HepG2 (cell line): Measurements from ENCODE around the gene VAMP2. TPM values are rescaled to one million over a fixed set of nuclear protein-coding genes. Genes with fewer than 3 reads are reported as not detected.
A peak's percentile ranks its signal among the peaks of the same experiment; 100 is the strongest.

Experiments used
- ATAC-seq: fragments of 200-7000 bp; cut with Tn5 transposase; 3 replicates; pipeline ENCODE4 v1.9.1; 2020; ENCODE audit warnings: mild to moderate bottlenecking, moderate library complexity
- BruUV-seq: library from RNA; stranded (reverse); fragments of 400-500 nt; replicated peaks from 2 replicates; lab custom pipeline; 2021; lab: Mats Ljungman, UMichigan
- CTCF ChIA-PET: fragments of 300-600 bp; formaldehyde crosslinking; extraction: SDS; loops from one replicate; lab custom pipeline; 2021; ENCODE audit warnings: low total read pairs, inconsistent platforms, low intra/inter-chr PET ratio; lab: Yijun Ruan, JAX
- POLR2A ChIA-PET: fragments of 350-600 bp; sonication (Branson Sonifier 250); formaldehyde crosslinking; loops from one replicate; lab custom pipeline; 2020; ENCODE audit warnings: antibody characterized with exemption, inconsistent platforms; lab: Yijun Ruan, JAX
- DNase-seq: peaks from one replicate; pipeline ENCODE4 v3.0.0-alpha.2; 2015; ENCODE audit warnings: low spot score
- FAIRE-seq: peaks from 3 replicates; lab custom pipeline; 2011; peaks lifted over from hg19 to GRCh38; lab: Jason Lieb, UNC
- H2AFZ ChIP-seq: one replicate; pipeline ENCODE4 v1.6.1; 2011; ENCODE audit warnings: low read length, inconsistent platforms
- H3K27ac ChIP-seq: fragments of 300-600 bp; 3 replicates; pipeline ENCODE4 v1.8.0; 2011; ENCODE audit warnings: mixed run types, mild to moderate bottlenecking, mixed read lengths, low read length, inconsistent platforms; ENCODE audit not compliant: insufficient read depth; ENCODE audit errors: extremely low read length
- H3K27me3 ChIP-seq, 2 experiments: fragments of 200-600 bp in 1 of 2; 2 replicates in 1 of 2; 3 replicates in 1 of 2; pipeline versions ENCODE4 v1.6.0 to v1.8.0; 2011; ENCODE audit warnings: low read length in 2 of 2, mild to moderate bottlenecking in 2 of 2, moderate library complexity in 2 of 2, inconsistent platforms in 1 of 2; ENCODE audit not compliant: insufficient read depth in 2 of 2, control insufficient read depth in 1 of 2
- H3K36me3 ChIP-seq, 2 experiments: fragments of 200-600 bp in 1 of 2; replicated peaks in 1 of 2; 2 replicates in 1 of 2; 3 replicates in 1 of 2; pipeline versions ENCODE4 v1.5.1 to v1.8.0; 2011; ENCODE audit warnings: low read length in 2 of 2, inconsistent platforms in 1 of 2; ENCODE audit not compliant: insufficient read depth in 2 of 2, control insufficient read depth in 1 of 2
- H3K4me1 ChIP-seq: 2 replicates; pipeline ENCODE4 v1.5.1; 2012; ENCODE audit warnings: low read length, inconsistent platforms; ENCODE audit not compliant: insufficient read depth
- H3K4me2 ChIP-seq: 2 replicates; pipeline ENCODE4 v1.6.0; 2011; ENCODE audit warnings: low read depth, low read length, inconsistent platforms
- H3K4me3 ChIP-seq, 3 experiments: fragments of 200-600 bp in 1 of 3; sonication (generic), shearing (Covaris generic) in 1 of 3; replicated peaks in 1 of 3; 2 replicates each; pipeline ENCODE4 v1.5.1; 2011 to 2016; ENCODE audit warnings: low read length in 3 of 3, inconsistent platforms in 2 of 3, low read depth in 2 of 3, mild to moderate bottlenecking in 2 of 3, control low read depth in 1 of 3, mixed read lengths in 1 of 3; ENCODE audit not compliant: insufficient read depth in 1 of 3
- H3K79me2 ChIP-seq: one replicate; pipeline ENCODE4 v1.6.1; 2011; ENCODE audit warnings: low read length, inconsistent platforms; ENCODE audit not compliant: insufficient read depth
- H3K9ac ChIP-seq: 2 replicates; pipeline ENCODE4 v1.6.0; 2011; ENCODE audit warnings: mild to moderate bottlenecking, low read depth, low read length, inconsistent platforms; ENCODE audit not compliant: insufficient read depth
- H3K9me3 ChIP-seq: 2 replicates; pipeline ENCODE4 v1.5.1; 2012; ENCODE audit warnings: mild to moderate bottlenecking, low read length
- H4K20me1 ChIP-seq: 2 replicates; pipeline ENCODE4 v1.6.0; 2011; ENCODE audit warnings: inconsistent platforms, mild to moderate bottlenecking, low read length, moderate library complexity; ENCODE audit not compliant: insufficient read depth
- ARHGAP35 ChIP-seq: sonication (generic); formaldehyde crosslinking; IDR thresholded peaks from 2 replicates; pipeline ENCODE4 v1.9.0; 2022; ENCODE audit warnings: mild to moderate bottlenecking, inconsistent platforms, moderate library complexity, missing genetic modification reagents, borderline replicate concordance
- HES4 ChIP-seq: sonication (generic); formaldehyde crosslinking; IDR thresholded peaks from 2 replicates; pipeline ENCODE4 v1.9.0; 2021; ENCODE audit warnings: mild to moderate bottlenecking, missing genetic modification reagents, borderline replicate concordance
- MLX ChIP-seq: IDR thresholded peaks from 2 replicates; pipeline ENCODE4 v1.6.1; 2016
- NR0B2 ChIP-seq: sonication (generic); formaldehyde crosslinking; IDR thresholded peaks from 2 replicates; pipeline ENCODE4 v1.4.0; 2020; ENCODE audit warnings: mild to moderate bottlenecking, missing genetic modification reagents
- ZNF3 ChIP-seq: IDR thresholded peaks from 2 replicates; pipeline ENCODE4 v1.7.0; 2017; ENCODE audit warnings: inconsistent platforms
- ZNF362 ChIP-seq: sonication (generic); formaldehyde crosslinking; IDR thresholded peaks from 2 replicates; pipeline ENCODE4 v1.4.0; 2020; ENCODE audit warnings: missing genetic modification reagents, mild to moderate bottlenecking, borderline replicate concordance
- ZNF501 ChIP-seq: sonication (generic); formaldehyde crosslinking; IDR thresholded peaks from 2 replicates; pipeline ENCODE4 v1.5.1; 2020; ENCODE audit warnings: mild to moderate bottlenecking, moderate library complexity, missing genetic modification reagents
- ZNF746 ChIP-seq: sonication (generic); formaldehyde crosslinking; IDR thresholded peaks from 2 replicates; pipeline ENCODE4 v1.8.0; 2022; ENCODE audit warnings: mild to moderate bottlenecking, missing genetic modification reagents
- ZNF781 ChIP-seq: sonication (generic); formaldehyde crosslinking; IDR thresholded peaks from 2 replicates; pipeline ENCODE4 v1.5.1; 2020; ENCODE audit warnings: borderline replicate concordance, mild to moderate bottlenecking, missing genetic modification reagents; ENCODE audit errors: not compliant biosample characterization
- WGBS: methylation state at CpG from one replicate; pipeline ENCODE4 v1.1.6; 2017; ENCODE audit warnings: low lambda C conversion rate; 5-methylcytosine and 5-hydroxymethylcytosine counted together
- in situ Hi-C: cut with HindIII; loops from 2 replicates; pipeline ENCODE4 v1.10.0; 2017; ENCODE audit warnings: low pct_unique_long_range_greater_than_20kb; ENCODE audit not compliant: extremely low pct_ligation_motif_present
- intact Hi-C: fragments of 100-400 bp; cut with micrococcal nuclease; formaldehyde crosslinking; loops from one replicate; pipeline ENCODE4 v1.10.0; 2022; ENCODE audit not compliant: unreplicated experiment
- polyA plus RNA-seq, 8 experiments: library from polyadenylated mRNA; depleted of rRNA in 3 of 8; stranded (reverse) in 7 of 8; unstranded in 1 of 8; fragments of >200 nt; fragmentation: Illumina TruSeq in 4 of 8; extraction: Trizol in 4 of 8; gene quantifications; 2 replicates each; pipeline versions ENCODE4 v1.2.1 to v1.2.3, GENCODE V29; 2011 to 2016; ENCODE audit warnings: low read depth in 4 of 8, missing spikeins in 1 of 8, mixed read lengths in 1 of 8; ENCODE audit not compliant: insufficient read depth in 1 of 8
- total RNA-seq, 5 experiments: library from RNA; depleted of rRNA; stranded (reverse); fragments of >200 nt; fragmentation: Illumina TruSeq; extraction: Trizol; gene quantifications; 2 replicates each; pipeline ENCODE4 v1.2.3, GENCODE V29; 2016; ENCODE audit warnings: low read depth in 1 of 5
- TF ChIP-seq, protein P1 (sequence below): sonication (generic); formaldehyde crosslinking; IDR thresholded peaks from 2 replicates; pipeline ENCODE4 v1.5.1; 2020; ENCODE audit warnings: mild to moderate bottlenecking, moderate library complexity, missing genetic modification reagents

VAMP2 gene
- total and polyA plus RNA-seq, 2 of the 13 experiments (the other 11 are each of a cell fraction or from before 2014, with no cell fraction given): 3.9 to 17.2 TPM

DNA sequence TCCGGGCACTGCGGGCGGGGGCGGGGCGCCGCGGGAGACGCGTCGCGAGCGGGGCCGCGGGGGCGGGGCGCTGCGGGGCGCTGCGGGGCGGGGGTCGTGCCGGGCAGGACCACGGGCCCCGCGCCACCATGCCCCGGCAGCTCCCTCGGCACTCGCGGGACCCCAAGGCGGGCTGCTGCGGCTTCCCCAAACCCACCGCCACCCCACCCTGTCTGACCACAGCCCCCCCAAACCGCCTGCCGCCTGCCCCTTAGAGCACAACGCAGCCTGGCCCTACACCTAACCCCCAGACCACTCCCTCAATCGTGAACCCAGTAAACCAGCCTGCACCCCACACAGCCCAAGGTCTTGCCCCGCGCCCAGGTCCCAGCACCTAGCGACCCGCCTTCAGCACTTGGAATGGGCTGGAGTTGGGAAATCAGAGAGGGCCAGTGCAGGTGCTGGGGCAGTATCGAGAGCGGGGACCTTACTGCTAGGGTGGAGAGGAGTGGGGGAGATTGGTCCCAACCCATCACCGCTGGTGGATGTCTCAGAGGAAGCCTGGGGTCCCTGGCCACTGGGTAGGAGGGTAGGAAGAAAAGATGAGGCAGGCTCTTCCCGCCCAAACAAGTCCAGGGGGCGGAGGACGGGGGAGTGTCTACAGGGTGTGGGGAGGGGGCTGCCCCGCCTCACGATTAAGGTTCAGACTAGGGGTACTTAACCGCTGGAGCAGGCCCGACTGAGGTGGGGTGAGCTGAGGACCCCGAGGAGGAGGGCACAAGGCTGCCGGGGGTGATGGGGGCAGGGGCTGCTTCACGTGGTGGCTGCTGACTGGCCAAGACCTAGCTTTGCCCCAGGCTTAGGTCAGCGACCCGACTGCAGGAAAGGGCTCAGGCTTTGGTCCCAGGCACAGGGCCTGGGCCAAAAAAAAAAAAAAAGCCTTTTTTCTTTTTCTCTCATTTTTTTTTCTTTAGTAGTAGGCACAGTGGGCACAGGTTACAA is 539 bp upstream of the VAMP2 start (continued):
- TF ChIP-seq HES4 (CRISPR knock-in tag): 0 out of 2 replicates have a peak, but pooled peaks have one; percentile 8
- TF ChIP-seq ZNF781 (CRISPR knock-in tag): no peak
- TF ChIP-seq, all 625 proteins: peak for 56

DNA sequence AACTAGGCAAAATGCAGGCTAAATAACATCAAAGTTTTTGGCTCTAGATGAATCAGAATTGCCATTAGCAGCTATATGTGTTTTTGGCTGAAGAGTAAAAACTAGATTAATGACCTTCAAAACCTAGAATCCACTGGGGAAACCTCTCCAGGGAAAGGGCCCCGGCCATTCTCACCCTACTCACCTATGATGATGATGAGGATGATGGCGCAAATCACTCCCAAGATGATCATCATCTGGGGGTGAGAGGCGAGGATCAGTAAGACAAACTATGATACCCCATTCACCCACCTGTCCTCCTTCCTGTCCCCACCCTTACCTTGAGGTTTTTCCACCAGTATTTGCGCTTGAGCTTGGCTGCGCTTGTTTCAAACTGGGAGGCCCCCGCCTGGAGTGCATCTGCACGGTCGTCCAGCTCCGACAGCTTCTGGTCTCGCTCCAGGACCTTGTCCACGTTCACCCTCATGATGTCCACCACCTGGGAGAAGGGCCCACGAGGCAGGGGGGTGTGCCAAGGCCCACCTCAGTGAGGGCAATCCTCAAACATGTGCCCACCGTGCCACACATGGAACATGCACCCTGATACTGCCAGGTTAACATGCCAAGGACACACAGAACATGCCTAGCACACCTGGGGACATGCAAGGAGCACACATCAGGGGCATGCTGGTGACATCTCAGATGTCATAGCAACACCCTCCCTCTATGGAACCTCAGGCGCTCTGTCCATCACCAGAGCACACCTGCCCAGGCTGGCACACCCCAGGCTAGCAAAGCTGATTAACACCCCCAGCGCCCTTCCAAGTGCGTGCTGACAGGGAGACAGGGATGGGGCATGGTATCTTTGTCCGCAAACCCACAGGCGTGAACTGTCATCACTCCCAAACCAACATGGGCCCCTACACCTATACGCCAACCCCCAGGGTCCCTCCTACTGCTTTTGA is 1.2 kb downstream of the VAMP2 start:
- Histone ChIP-seq H3K9ac (peak overlapping the region; percentile 95), H3K27me3 (no peaks in the 10 kb centered on the region; a peak in 1 of 5 replicates), H3K27ac (peak overlapping the region; percentile 80), H2AFZ (no peak overlapping the region), H3K36me3 (peaks cover 1 to 7% of the 10 kb centered on the region in 2 experiments; a peak in 3 of 5 replicates), H3K4me3 (peak overlapping the region; percentile 92 to 99 (median 98)), H3K4me2 (peak overlapping the region; percentile 100), H3K4me1 (peaks cover 62% of the 10 kb centered on the region), H3K79me2 (peaks cover 18% of the 10 kb centered on the region), H3K9me3 (no peaks in the 10 kb centered on the region), H4K20me1 (no peaks in the 10 kb centered on the region)
- BruUV-seq: TSS peak; percentile 67
- in situ Hi-C loops (no loop called here), intact Hi-C loops (no loop called here)
- CTCF ChIA-PET: interaction anchor here (1.9 kb wide), 1 partner anchor 23 kb away, joined by 5 read pairs; no protein-coding TSS in a partner anchor
- POLR2A ChIA-PET: interaction anchor here (2.0 kb wide), 1 partner anchor 11 kb away, joined by 11 read pairs; no protein-coding TSS in a partner anchor
- 89% methylated on average over 14 of the region's 19 CpGs for whole genome bisulfite sequencing
- FAIRE-seq (no peak), DNase-seq (no peak), ATAC-seq (no peak)
- TF ChIP-seq ZNF3 (CRISPR knock-in tag): no peak
- no peak for TF ChIP-seq MLX (CRISPR knock-in tag)
- 0 out of 2 replicates have a peak, but pooled peaks have one; percentile 20 for TF ChIP-seq ZNF746 (CRISPR knock-in tag)
- no peak for TF ChIP-seq NR0B2 (CRISPR knock-in tag)
- TF ChIP-seq, protein P1, sequence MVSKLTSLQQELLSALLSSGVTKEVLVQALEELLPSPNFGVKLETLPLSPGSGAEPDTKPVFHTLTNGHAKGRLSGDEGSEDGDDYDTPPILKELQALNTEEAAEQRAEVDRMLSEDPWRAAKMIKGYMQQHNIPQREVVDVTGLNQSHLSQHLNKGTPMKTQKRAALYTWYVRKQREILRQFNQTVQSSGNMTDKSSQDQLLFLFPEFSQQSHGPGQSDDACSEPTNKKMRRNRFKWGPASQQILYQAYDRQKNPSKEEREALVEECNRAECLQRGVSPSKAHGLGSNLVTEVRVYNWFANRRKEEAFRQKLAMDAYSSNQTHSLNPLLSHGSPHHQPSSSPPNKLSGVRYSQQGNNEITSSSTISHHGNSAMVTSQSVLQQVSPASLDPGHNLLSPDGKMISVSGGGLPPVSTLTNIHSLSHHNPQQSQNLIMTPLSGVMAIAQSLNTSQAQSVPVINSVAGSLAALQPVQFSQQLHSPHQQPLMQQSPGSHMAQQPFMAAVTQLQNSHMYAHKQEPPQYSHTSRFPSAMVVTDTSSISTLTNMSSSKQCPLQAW (CRISPR knock-in tag): 0 out of 2 replicates have a peak, but pooled peaks have one; percentile 2
- TF ChIP-seq ZNF501 (CRISPR knock-in tag): 0 out of 2 replicates have a peak, but pooled peaks have one; percentile 39
- 0 out of 2 replicates have a peak, but pooled peaks have one; percentile 4 for TF ChIP-seq ZNF362 (CRISPR knock-in tag)
- no peak for TF ChIP-seq ARHGAP35 (CRISPR knock-in tag)
